Lower lobe of right lung (tissue), 2 donors: ENCODE results near the gene GPR55. TPM values are rescaled to one million over a fixed set of nuclear protein-coding genes. Genes with fewer than 3 reads are reported as not detected.

Experiments
- ATAC-seq, 2 donors: fragments of 200-7000 bp; cut with Tn5 transposase; one replicate each; pipeline ENCODE4 v1.9.1; 2020 to 2022; ENCODE audit warnings: mild to moderate bottlenecking in 2 of 2, moderate library complexity in 2 of 2
- DNase-seq: peaks from one replicate; pipeline ENCODE4 v3.0.0-alpha.2; 2020
- H3K27ac ChIP-seq: fragments of 200-600 bp; one replicate; pipeline ENCODE4 v1.8.0; 2022
- H3K27me3 ChIP-seq: fragments of 200-600 bp; one replicate; pipeline ENCODE4 v1.8.0; 2022; ENCODE audit warnings: low read depth
- H3K36me3 ChIP-seq: fragments of 200-600 bp; one replicate; pipeline ENCODE4 v1.8.0; 2022; ENCODE audit warnings: mild to moderate bottlenecking
- H3K4me1 ChIP-seq: fragments of 200-600 bp; one replicate; pipeline ENCODE4 v1.8.0; 2022
- H3K4me3 ChIP-seq: fragments of 200-600 bp; one replicate; pipeline ENCODE4 v1.8.0; 2022; ENCODE audit warnings: mild to moderate bottlenecking
- H3K9me3 ChIP-seq: fragments of 200-600 bp; one replicate; pipeline ENCODE4 v1.8.0; 2022
- intact Hi-C: fragments of 100-400 bp; cut with DNase I; formaldehyde crosslinking; loops from one replicate; pipeline ENCODE4 v1.11.0; 2022
- total RNA-seq: library from RNA; stranded (reverse); fragmentation: NEBNext Ultra II Directional; extraction: Animal tissue kit (Norgen Biotek cat#: 25700); gene quantifications from one replicate; pipeline ENCODE4 v1.2.1, GENCODE V29; 2021
- TF ChIP-seq, protein P1 (sequence below): fragments of 200-600 bp; IDR thresholded peaks from one replicate; pipeline ENCODE4 v1.8.0; 2022; ENCODE audit warnings: antibody characterized with exemption, mild to moderate bottlenecking
- donor health status: DM: no; HTN: yes; CAD: no; lungs with severe emphysema.

GPR55 gene
- total RNA-seq, 1 donor from 2014 or later, result 0.74 TPM

DNA sequence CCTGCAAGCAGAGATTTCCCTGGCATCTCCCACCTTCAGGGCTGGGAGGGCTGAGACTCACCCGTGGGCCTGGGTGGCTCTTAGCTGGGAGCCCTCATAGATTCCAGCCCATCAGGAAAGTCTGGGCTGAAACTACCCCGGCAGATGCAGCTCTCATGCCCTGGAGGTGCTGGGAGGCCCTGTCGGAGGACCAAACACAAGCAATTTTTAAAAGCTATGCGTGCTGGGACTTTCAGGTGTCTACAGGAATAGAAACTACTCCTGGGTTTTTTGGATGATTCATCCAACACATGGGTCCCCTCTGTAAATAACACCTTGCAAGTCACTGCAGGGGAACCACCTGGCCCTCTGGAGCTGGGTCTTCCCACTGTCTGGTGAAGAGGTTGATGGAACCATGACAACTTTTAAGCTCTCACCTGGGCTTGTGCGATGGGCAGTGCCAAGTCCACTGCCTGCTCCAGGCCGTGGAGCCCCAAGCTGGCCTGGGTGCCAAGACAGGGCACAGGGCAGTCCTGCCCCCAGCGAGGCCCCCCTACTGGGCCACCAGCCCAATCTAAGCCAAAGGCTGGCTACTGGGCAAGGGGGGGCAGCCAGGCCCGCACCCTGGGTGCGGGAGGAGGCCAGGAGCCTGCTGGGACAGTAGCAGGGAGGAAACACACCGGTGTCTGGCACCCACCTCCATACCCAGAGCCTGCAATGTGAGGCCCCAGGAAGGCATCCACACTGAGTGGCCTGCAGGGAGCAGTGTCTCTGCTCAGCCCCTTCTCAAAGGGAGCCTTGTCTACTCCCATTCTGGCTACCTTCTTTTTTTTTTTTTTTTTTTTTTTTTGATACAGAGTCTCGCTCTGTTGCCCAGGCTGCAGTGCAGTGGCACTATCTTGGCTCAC lies 1.1 kb upstream of the GPR55 start:
- Histone ChIP-seq H3K36me3 (no peaks in the 10 kb centered on the region), H3K27ac (no peak overlapping the region), H3K4me1 (no peaks in the 10 kb centered on the region), H3K27me3 (no peaks in the 10 kb centered on the region), H3K9me3 (no peaks in the 10 kb centered on the region), H3K4me3 (no peak overlapping the region)
- ATAC-seq, result no peak
- TF ChIP-seq, protein P1, sequence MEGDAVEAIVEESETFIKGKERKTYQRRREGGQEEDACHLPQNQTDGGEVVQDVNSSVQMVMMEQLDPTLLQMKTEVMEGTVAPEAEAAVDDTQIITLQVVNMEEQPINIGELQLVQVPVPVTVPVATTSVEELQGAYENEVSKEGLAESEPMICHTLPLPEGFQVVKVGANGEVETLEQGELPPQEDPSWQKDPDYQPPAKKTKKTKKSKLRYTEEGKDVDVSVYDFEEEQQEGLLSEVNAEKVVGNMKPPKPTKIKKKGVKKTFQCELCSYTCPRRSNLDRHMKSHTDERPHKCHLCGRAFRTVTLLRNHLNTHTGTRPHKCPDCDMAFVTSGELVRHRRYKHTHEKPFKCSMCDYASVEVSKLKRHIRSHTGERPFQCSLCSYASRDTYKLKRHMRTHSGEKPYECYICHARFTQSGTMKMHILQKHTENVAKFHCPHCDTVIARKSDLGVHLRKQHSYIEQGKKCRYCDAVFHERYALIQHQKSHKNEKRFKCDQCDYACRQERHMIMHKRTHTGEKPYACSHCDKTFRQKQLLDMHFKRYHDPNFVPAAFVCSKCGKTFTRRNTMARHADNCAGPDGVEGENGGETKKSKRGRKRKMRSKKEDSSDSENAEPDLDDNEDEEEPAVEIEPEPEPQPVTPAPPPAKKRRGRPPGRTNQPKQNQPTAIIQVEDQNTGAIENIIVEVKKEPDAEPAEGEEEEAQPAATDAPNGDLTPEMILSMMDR, result no peak
- DNase-seq, result peak; percentile 29
- intact Hi-C loops, result no loop called here

DNA sequence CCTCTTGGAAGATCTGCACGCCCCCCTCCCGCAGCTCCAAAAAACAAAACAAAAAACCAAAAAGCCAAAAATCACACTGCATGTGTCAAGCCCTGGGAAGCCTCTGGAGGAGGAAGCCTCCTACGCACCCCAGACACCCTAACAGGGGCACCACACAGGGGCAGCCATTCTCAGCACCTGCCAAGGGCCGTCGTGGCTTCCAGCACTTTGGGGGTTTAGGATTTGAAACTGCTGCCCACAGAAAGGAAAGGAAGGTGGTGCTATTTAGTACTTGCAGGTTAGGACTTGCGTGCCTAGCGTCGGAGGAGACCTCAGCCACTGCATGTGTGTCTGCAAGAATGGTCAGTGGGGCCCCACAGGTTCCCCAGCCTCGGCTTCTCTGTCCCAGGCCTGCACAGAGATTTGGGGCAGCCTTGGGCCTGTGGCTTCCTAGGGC lies 419 bp upstream of the GPR55 start:
- DNase-seq (no peak), ATAC-seq (no peak)
- Histone ChIP-seq H3K27ac (no peak overlapping the region), H3K4me3 (no peak overlapping the region), H3K36me3 (no peaks in the 10 kb centered on the region), H3K9me3 (no peaks in the 10 kb centered on the region), H3K4me1 (no peaks in the 10 kb centered on the region), H3K27me3 (no peaks in the 10 kb centered on the region)
- intact Hi-C loops, result no loop called here
- TF ChIP-seq, protein P1, result no peak

DNA sequence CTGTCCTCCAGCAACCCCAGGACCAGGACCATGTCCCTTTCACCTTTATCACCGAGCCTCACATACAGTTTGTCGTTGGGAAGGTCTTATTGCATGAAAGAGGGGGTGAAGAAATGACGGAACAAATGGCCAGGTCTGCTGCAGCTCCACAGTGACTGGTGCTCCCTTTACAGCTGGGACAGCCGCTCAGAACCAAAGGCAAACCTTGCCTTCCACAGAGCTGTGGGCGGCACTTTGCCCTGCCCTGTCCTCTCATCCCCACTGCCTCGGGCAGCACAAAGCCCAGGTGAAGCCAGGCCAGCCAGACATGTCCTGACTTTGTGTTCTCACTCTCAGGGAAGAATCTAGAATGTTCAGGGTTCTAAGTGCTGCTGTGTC lies 961 bp downstream of the GPR55 start:
- Histone ChIP-seq H3K27ac (no peak overlapping the region), H3K4me3 (no peak overlapping the region), H3K9me3 (no peaks in the 10 kb centered on the region), H3K4me1 (no peaks in the 10 kb centered on the region), H3K36me3 (no peaks in the 10 kb centered on the region), H3K27me3 (no peaks in the 10 kb centered on the region)
- ATAC-seq, result no peak
- intact Hi-C loops, result no loop called here
- TF ChIP-seq, protein P1, result no peak
- DNase-seq, result peak; percentile 35

DNA sequence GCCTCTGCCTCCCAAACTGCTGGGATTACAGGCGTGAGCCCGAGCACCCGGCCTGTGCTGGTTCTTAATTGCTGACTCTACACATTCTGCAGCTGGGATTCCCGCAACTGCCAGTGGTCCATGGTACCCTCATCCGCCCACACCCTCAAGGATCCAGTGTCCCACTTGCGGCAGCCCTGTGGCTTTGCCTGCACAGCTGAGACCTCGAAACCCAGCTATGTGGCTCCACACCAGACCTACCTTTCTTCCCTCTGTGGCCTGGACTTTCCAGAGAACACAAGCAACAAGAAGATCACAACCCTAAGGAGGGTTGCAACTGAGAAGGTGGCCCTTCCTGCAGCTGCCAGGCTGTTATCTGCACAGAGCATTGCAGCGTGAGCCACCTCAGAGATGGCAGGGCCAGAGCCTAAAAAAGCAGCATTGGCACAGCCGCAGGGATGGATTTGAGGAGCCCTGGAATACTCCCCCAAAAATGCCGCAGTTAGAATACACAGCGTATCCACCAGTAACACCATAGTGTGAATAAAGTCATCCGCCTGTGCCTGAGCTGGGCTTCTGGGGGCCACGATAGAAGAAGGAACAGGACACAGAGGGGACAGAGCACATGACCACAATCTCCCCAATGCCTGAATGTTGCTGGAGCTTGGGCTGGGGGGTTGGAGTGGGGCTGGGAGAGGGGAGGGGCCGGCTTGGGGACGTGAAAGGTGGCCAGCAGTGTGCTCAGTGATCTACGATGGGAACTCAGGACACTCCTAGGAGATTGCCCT lies 1.9 kb downstream of the GPR55 start:
- TF ChIP-seq, protein P1, result no peak
- no peaks in the 10 kb centered on the region for H3K27me3 ChIP-seq
- H3K9me3 ChIP-seq, result no peaks in the 10 kb centered on the region
- intact Hi-C loops, result no loop called here
- H3K36me3 ChIP-seq, result no peaks in the 10 kb centered on the region
- no peaks in the 10 kb centered on the region for H3K4me1 ChIP-seq
- ATAC-seq (no peak), DNase-seq (no peak)
- H3K4me3 ChIP-seq, result no peak overlapping the region
- H3K27ac ChIP-seq, result no peak overlapping the region

DNA sequence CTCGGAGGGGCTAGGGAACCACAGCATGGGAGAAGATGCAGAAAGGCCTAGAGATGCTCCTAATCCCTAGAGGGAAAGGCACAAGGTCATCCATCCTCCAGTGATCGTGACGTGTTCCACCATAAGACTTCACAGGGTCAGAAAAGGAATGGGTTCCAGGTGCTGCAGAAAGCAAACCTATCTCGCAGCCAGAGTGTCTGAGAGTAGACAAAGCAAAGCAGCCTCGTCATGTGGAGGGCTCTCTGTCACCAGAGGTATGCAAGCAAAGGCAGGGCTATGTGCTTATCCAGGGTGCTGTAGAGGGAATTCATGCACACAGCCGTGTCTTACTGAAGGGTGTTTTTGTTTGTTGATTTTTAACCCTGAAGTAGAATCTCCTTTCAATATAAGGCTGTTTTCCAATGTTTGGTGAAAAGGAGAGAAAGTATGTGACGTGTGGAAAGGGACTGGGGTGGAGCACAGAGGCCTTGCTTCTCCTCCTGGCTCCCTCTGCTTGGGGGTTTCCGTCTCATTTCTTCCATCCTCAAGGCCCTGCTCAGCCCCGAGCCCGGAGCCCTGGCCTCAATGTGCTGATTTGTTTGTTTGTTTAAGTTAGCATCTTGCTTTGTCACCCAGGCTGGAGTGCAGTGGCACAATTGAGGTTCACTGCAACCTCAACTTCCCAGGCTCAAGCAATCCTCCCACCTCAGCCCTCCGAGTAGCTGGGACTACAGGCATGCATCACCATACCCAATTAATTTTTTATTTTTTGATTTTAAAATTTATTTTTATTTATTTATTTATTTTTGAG lies 3.0 kb downstream of the GPR55 start:
- Histone ChIP-seq H3K4me1 (no peaks in the 10 kb centered on the region), H3K36me3 (no peaks in the 10 kb centered on the region), H3K27me3 (no peaks in the 10 kb centered on the region), H3K4me3 (no peak overlapping the region), H3K27ac (no peak overlapping the region), H3K9me3 (no peaks in the 10 kb centered on the region)
- no peak for DNase-seq
- TF ChIP-seq, protein P1, result no peak
- ATAC-seq, result peak in 1 of 2 donors; percentile 79
- intact Hi-C loops, result no loop called here
